ENCODE measurements around the gene ALPK1.
"Not testable (repeated sequence)": the region's sequence is repeated elsewhere in the genome, so short reads cannot be mapped to it uniquely, and the experiment has no call there.

DNA sequence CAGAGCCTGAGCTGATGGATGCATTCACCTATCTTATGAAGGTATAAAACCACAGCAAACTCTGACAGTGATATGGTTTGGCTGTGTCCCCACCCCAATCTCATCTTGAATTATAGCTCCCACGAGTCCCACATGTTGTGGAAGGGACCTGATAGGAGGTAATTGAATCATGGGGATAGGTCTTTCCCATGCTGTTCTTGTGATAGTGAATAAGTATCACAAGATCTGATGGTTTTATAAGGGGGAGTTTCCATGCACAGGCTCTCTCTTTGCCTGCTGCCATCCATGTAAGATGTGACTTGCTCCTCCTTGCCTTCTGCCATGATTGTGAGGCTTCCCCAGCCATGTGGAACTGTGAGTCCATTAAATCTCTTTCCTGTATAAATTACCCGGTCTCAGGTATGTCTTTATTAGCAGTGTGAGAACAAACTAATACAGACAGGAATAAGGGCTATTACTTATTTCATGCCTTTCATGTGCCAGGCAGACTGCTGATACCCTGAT lies 15.2 kb upstream of the ALPK1 start:
- not testable (repeated sequence) for TF ChIP-seq CTCF, POLR2AphosphoS5 (IDR thresholded peaks at IDR 0.05)

Data from sigmoid colon (tissue), 4 donors.